SU-DHL-6 (cell line): ENCODE measurements around the gene IFT52.
"Not testable (repeated sequence)": the region's sequence is repeated elsewhere in the genome, so short reads cannot be mapped to it uniquely, and the experiment has no call there.

Source experiments
- EZH2phosphoT487 ChIP-seq: fragments of 200-600 bp; sonication (generic), shearing (Covaris generic); conservative IDR thresholded peaks from 2 replicates; pipeline ENCODE4 v1.6.1; 2018; ENCODE audit warnings: mild to moderate bottlenecking, antibody characterized with exemption, low read length, moderate library complexity, mixed read lengths
- TF ChIP-seq, protein P1 (sequence below): fragments of 200-600 bp; sonication (generic); IDR thresholded peaks from one replicate; pipeline ENCODE4 v1.5.1; 2017; ENCODE audit warnings: antibody characterized with exemption, mild to moderate bottlenecking, low read length, moderate library complexity; ENCODE audit not compliant: insufficient read depth, poor library complexity, severe bottlenecking

DNA sequence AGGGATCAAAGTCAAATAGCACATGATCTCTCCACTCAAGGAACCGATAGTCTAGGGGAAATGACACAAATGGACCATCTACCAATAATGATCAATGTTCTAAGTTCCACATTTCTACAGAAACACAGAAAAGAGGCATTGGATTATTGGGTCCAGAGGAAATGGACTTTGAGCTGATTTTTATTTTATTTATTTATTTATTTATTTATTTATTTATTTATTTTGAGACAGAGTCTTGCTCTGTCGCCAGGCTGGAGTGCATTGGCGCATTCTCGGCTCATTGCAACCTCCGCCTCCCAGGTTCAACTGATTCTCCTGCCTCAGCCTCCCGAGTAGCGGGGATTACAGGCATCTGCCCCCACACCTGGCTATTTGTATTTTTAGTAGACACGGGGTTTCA, 11.2 kb downstream of the IFT52 start:
- TF ChIP-seq, protein P1, sequence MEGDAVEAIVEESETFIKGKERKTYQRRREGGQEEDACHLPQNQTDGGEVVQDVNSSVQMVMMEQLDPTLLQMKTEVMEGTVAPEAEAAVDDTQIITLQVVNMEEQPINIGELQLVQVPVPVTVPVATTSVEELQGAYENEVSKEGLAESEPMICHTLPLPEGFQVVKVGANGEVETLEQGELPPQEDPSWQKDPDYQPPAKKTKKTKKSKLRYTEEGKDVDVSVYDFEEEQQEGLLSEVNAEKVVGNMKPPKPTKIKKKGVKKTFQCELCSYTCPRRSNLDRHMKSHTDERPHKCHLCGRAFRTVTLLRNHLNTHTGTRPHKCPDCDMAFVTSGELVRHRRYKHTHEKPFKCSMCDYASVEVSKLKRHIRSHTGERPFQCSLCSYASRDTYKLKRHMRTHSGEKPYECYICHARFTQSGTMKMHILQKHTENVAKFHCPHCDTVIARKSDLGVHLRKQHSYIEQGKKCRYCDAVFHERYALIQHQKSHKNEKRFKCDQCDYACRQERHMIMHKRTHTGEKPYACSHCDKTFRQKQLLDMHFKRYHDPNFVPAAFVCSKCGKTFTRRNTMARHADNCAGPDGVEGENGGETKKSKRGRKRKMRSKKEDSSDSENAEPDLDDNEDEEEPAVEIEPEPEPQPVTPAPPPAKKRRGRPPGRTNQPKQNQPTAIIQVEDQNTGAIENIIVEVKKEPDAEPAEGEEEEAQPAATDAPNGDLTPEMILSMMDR: not testable (repeated sequence)
- not testable (repeated sequence) for TF ChIP-seq EZH2phosphoT487
